ENCODE measurements around the gene ARHGAP26. TPM values are rescaled to one million over a fixed set of nuclear protein-coding genes. Genes with fewer than 3 reads are reported as not detected.

The ARHGAP26 gene
- total and polyA plus RNA-seq, 2 experiments from 2014 or later: 9.5 to 16.8 TPM

DNA sequence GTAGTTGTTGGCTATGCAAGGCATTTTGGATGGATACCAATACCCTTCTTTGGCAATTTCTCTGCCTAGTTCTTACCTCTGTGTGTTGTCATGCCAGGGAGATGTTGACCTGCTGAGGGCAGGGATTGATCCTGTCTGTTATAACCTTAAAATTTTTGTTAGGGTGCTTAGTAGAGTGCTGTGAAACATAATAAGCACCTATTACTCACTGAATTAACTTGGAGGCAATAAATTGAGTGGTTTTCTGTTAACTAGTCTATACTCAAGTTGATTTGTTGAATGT is 177.2 kb downstream of the ARHGAP26 start:
- H3K4me1 ChIP-seq (ENCODE audit: insufficient read depth): no peaks in the 10 kb centered on the region
- Mint-ChIP-seq H3K4me1 (no peaks in the 10 kb centered on the region; the same call in 1 of the 3 replicates), H3K27me3 (ENCODE audit: insufficient read depth, low read depth, poor library complexity) (peaks cover 2% of the 10 kb centered on the region), H3K9me3 (no peaks in the 10 kb centered on the region), H3K27ac (no peak overlapping the region), H3K4me3 (no peak overlapping the region), H3K36me3 (ENCODE audit: low read depth) (no peaks in the 10 kb centered on the region)
- H3F3A ChIP-seq (replicated peaks; ENCODE audit: low read depth): no peaks in the 10 kb centered on the region
- H3K4me3 ChIP-seq: no peak overlapping the region
- DNase-seq (ENCODE audit: low spot score): no peak
- ATAC-seq: no peak
- no peaks in the 10 kb centered on the region for H3K36me3 ChIP-seq (ENCODE audit: insufficient read depth)
- no peak overlapping the region for H3K27ac ChIP-seq (ENCODE audit: low read depth)
- no peaks in the 10 kb centered on the region; the same call in 1 of the 2 replicates for H3K79me2 ChIP-seq (replicated peaks; ENCODE audit: insufficient read depth)
- H3K9me2 ChIP-seq (ENCODE audit: insufficient read depth): no peaks in the 10 kb centered on the region
- no peak for TF ChIP-seq ZNF331 (CRISPR knock-in tag; IDR thresholded peaks at IDR 0.05; ENCODE audit: low read depth)
- TF ChIP-seq ZNF114 (CRISPR knock-in tag; IDR thresholded peaks at IDR 0.05): no peak
- no peak for TF ChIP-seq JUNB (IDR thresholded peaks at IDR 0.05; ENCODE audit: unreplicated experiment)
- TF ChIP-seq, protein P1, sequence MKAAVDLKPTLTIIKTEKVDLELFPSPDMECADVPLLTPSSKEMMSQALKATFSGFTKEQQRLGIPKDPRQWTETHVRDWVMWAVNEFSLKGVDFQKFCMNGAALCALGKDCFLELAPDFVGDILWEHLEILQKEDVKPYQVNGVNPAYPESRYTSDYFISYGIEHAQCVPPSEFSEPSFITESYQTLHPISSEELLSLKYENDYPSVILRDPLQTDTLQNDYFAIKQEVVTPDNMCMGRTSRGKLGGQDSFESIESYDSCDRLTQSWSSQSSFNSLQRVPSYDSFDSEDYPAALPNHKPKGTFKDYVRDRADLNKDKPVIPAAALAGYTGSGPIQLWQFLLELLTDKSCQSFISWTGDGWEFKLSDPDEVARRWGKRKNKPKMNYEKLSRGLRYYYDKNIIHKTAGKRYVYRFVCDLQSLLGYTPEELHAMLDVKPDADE (IDR thresholded peaks at IDR 0.05): no peak
- no peak for TF ChIP-seq STAT1 (IDR thresholded peaks at IDR 0.05; ENCODE audit: unreplicated experiment)
- no peak for TF ChIP-seq POLR2AphosphoS5 (IDR thresholded peaks at IDR 0.05; ENCODE audit: low read depth)
- no peak for TF ChIP-seq NANOG (IDR thresholded peaks at IDR 0.05; ENCODE audit: borderline replicate concordance)
- TF ChIP-seq, protein P2, sequence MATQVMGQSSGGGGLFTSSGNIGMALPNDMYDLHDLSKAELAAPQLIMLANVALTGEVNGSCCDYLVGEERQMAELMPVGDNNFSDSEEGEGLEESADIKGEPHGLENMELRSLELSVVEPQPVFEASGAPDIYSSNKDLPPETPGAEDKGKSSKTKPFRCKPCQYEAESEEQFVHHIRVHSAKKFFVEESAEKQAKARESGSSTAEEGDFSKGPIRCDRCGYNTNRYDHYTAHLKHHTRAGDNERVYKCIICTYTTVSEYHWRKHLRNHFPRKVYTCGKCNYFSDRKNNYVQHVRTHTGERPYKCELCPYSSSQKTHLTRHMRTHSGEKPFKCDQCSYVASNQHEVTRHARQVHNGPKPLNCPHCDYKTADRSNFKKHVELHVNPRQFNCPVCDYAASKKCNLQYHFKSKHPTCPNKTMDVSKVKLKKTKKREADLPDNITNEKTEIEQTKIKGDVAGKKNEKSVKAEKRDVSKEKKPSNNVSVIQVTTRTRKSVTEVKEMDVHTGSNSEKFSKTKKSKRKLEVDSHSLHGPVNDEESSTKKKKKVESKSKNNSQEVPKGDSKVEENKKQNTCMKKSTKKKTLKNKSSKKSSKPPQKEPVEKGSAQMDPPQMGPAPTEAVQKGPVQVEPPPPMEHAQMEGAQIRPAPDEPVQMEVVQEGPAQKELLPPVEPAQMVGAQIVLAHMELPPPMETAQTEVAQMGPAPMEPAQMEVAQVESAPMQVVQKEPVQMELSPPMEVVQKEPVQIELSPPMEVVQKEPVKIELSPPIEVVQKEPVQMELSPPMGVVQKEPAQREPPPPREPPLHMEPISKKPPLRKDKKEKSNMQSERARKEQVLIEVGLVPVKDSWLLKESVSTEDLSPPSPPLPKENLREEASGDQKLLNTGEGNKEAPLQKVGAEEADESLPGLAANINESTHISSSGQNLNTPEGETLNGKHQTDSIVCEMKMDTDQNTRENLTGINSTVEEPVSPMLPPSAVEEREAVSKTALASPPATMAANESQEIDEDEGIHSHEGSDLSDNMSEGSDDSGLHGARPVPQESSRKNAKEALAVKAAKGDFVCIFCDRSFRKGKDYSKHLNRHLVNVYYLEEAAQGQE (IDR thresholded peaks at IDR 0.05; ENCODE audit: unreplicated experiment): no peak
- no peak for TF ChIP-seq EZH2 (IDR thresholded peaks at IDR 0.05; ENCODE audit: low read depth, unreplicated experiment)
- no peak for TF ChIP-seq EZH2phosphoT487 (IDR thresholded peaks at IDR 0.05; ENCODE audit: unreplicated experiment)
- TF ChIP-seq, protein P3, sequence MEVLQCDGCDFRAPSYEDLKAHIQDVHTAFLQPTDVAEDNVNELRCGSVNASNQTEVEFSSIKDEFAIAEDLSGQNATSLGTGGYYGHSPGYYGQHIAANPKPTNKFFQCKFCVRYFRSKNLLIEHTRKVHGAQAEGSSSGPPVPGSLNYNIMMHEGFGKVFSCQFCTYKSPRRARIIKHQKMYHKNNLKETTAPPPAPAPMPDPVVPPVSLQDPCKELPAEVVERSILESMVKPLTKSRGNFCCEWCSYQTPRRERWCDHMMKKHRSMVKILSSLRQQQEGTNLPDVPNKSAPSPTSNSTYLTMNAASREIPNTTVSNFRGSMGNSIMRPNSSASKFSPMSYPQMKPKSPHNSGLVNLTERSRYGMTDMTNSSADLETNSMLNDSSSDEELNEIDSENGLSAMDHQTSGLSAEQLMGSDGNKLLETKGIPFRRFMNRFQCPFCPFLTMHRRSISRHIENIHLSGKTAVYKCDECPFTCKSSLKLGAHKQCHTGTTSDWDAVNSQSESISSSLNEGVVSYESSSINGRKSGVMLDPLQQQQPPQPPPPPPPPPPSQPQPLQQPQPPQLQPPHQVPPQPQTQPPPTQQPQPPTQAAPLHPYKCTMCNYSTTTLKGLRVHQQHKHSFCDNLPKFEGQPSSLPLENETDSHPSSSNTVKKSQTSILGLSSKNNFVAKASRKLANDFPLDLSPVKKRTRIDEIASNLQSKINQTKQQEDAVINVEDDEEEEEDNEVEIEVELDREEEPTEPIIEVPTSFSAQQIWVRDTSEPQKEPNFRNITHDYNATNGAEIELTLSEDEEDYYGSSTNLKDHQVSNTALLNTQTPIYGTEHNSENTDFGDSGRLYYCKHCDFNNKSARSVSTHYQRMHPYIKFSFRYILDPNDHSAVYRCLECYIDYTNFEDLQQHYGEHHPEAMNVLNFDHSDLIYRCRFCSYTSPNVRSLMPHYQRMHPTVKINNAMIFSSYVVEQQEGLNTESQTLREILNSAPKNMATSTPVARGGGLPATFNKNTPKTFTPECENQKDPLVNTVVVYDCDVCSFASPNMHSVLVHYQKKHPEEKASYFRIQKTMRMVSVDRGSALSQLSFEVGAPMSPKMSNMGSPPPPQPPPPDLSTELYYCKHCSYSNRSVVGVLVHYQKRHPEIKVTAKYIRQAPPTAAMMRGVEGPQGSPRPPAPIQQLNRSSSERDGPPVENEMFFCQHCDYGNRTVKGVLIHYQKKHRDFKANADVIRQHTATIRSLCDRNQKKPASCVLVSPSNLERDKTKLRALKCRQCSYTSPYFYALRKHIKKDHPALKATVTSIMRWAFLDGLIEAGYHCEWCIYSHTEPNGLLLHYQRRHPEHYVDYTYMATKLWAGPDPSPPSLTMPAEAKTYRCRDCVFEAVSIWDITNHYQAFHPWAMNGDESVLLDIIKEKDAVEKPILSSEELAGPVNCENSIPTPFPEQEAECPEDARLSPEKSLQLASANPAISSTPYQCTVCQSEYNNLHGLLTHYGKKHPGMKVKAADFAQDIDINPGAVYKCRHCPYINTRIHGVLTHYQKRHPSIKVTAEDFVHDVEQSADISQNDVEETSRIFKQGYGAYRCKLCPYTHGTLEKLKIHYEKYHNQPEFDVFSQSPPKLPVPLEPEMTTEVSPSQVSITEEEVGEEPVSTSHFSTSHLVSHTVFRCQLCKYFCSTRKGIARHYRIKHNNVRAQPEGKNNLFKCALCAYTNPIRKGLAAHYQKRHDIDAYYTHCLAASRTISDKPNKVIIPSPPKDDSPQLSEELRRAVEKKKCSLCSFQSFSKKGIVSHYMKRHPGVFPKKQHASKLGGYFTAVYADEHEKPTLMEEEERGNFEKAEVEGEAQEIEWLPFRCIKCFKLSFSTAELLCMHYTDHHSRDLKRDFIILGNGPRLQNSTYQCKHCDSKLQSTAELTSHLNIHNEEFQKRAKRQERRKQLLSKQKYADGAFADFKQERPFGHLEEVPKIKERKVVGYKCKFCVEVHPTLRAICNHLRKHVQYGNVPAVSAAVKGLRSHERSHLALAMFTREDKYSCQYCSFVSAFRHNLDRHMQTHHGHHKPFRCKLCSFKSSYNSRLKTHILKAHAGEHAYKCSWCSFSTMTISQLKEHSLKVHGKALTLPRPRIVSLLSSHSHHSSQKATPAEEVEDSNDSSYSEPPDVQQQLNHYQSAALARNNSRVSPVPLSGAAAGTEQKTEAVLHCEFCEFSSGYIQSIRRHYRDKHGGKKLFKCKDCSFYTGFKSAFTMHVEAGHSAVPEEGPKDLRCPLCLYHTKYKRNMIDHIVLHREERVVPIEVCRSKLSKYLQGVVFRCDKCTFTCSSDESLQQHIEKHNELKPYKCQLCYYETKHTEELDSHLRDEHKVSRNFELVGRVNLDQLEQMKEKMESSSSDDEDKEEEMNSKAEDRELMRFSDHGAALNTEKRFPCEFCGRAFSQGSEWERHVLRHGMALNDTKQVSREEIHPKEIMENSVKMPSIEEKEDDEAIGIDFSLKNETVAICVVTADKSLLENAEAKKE (CRISPR knock-in tag; IDR thresholded peaks at IDR 0.05): no peak
- TF ChIP-seq, protein P4, sequence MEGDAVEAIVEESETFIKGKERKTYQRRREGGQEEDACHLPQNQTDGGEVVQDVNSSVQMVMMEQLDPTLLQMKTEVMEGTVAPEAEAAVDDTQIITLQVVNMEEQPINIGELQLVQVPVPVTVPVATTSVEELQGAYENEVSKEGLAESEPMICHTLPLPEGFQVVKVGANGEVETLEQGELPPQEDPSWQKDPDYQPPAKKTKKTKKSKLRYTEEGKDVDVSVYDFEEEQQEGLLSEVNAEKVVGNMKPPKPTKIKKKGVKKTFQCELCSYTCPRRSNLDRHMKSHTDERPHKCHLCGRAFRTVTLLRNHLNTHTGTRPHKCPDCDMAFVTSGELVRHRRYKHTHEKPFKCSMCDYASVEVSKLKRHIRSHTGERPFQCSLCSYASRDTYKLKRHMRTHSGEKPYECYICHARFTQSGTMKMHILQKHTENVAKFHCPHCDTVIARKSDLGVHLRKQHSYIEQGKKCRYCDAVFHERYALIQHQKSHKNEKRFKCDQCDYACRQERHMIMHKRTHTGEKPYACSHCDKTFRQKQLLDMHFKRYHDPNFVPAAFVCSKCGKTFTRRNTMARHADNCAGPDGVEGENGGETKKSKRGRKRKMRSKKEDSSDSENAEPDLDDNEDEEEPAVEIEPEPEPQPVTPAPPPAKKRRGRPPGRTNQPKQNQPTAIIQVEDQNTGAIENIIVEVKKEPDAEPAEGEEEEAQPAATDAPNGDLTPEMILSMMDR (conservative IDR thresholded peaks at IDR 0.05; ENCODE audit: low read depth in 2 of 2): no peak
- no peak for TF ChIP-seq CREB1 (CRISPR knock-in tag; IDR thresholded peaks at IDR 0.05; ENCODE audit: low read depth)
- no peaks in the 10 kb centered on the region for H4K20me1 ChIP-seq (replicated peaks; ENCODE audit: insufficient read depth)
- H3K4me2 ChIP-seq: no peak overlapping the region
- no peaks in the 10 kb centered on the region for H3K27me3 ChIP-seq (ENCODE audit: insufficient read depth)
- H2AFZ ChIP-seq: no peak overlapping the region

Measured in GM23338 (cell line).